Spleen (tissue), 11 donors: Measurements from ENCODE around the gene ITFG2. TPM values are rescaled to one million over a fixed set of nuclear protein-coding genes. Genes with fewer than 3 reads are reported as not detected.

Experiments used
- DNase-seq: peaks from one replicate; pipeline ENCODE4 v3.0.0-alpha.2; 2020
- H3K27ac ChIP-seq, 8 donors: fragments of 200-600 bp; sonication (generic) in 7 of 8; 1 replicate in 4 of 8; 2 replicates in 4 of 8; pipeline versions ENCODE4 v1.5.0 to v1.8.0; 2016 to 2021; ENCODE audit warnings: inconsistent platforms in 4 of 8, mild to moderate bottlenecking in 4 of 8, moderate library complexity in 1 of 8
- H3K27me3 ChIP-seq, 7 donors: fragments of 200-600 bp; sonication (generic) in 6 of 7; replicated peaks in 1 of 7; 1 replicate in 4 of 7; 2 replicates in 3 of 7; pipeline versions ENCODE4 v1.5.0 to v1.8.0; 2016 to 2021; ENCODE audit warnings: inconsistent platforms in 3 of 7, mild to moderate bottlenecking in 1 of 7
- H3K36me3 ChIP-seq, 6 donors: fragments of 200-600 bp; sonication (generic) in 5 of 6; 1 replicate in 4 of 6; 2 replicates in 2 of 6; pipeline versions ENCODE4 v1.5.0 to v1.8.0; 2016 to 2021; ENCODE audit warnings: inconsistent platforms in 2 of 6
- H3K4me1 ChIP-seq, 6 donors: fragments of 200-600 bp; sonication (generic) in 5 of 6; 1 replicate in 3 of 6; 2 replicates in 3 of 6; pipeline versions ENCODE4 v1.5.0 to v1.8.0; 2016 to 2021; ENCODE audit warnings: inconsistent platforms in 3 of 6
- H3K4me3 ChIP-seq, 8 donors: fragments of 200-600 bp; sonication (generic) in 7 of 8; 1 replicate in 4 of 8; 2 replicates in 4 of 8; pipeline versions ENCODE4 v1.5.0 to v1.8.0; 2016 to 2021; ENCODE audit warnings: inconsistent platforms in 4 of 8, mild to moderate bottlenecking in 4 of 8, moderate library complexity in 2 of 8
- H3K9me3 ChIP-seq, 8 donors: fragments of 200-600 bp; sonication (generic) in 7 of 8; 1 replicate in 4 of 8; 2 replicates in 4 of 8; pipeline versions ENCODE4 v1.5.0 to v1.8.0; 2016 to 2021; ENCODE audit warnings: inconsistent platforms in 4 of 8
- POLR2A ChIP-seq, 3 donors: fragments of 450-650 bp; IDR thresholded peaks; one replicate each; pipeline ENCODE4 v1.5.1; 2017; ENCODE audit warnings: antibody characterized with exemption in 3 of 3, mild to moderate bottlenecking in 1 of 3
- POLR2AphosphoS5 ChIP-seq, 3 donors: sonication (generic); formaldehyde crosslinking; IDR thresholded peaks; one replicate each; pipeline ENCODE4 v1.5.1; 2017; ENCODE audit warnings: antibody characterized with exemption in 3 of 3
- WGBS, 5 donors: extraction: QIAGEN DNeasy Blood & Tissue Kit in 3 of 5; methylation state at CpG; one replicate each; pipeline versions ENCODE4 v1.1.5 to v1.1.7; 2013 to 2018; 5-methylcytosine and 5-hydroxymethylcytosine counted together
- intact Hi-C: fragments of 100-400 bp; cut with DNase I; formaldehyde crosslinking; loops from one replicate; pipeline ENCODE4 v1.15.0; 2023; ENCODE audit warnings: low total_unique reads
- polyA plus RNA-seq, 3 donors: library from polyadenylated mRNA; stranded (reverse); fragments of 200-250 nt; gene quantifications; one replicate each; pipeline ENCODE4 v1.2.1, GENCODE V29; 2013
- total RNA-seq, 7 donors: library from RNA; depleted of rRNA in 3 of 7; stranded (reverse); fragments of >200 nt in 3 of 7; fragmentation: NEBNext Ultra II Directional in 4 of 7; extraction: Animal tissue kit (Norgen Biotek cat#: 25700) in 4 of 7; gene quantifications; one replicate each; pipeline versions ENCODE4 v1.1.0 to v1.2.1, GENCODE V29; 2016 to 2021
- TF ChIP-seq, protein P1 (sequence below), 11 experiments: fragments of 200-600 bp in 7 of 11; fragments of 450-650 bp in 4 of 11; sonication (generic) in 4 of 11; IDR thresholded peaks in 8 of 11; conservative IDR thresholded peaks in 3 of 11; 1 replicate in 7 of 11; 2 replicates in 4 of 11; pipeline versions ENCODE4 v1.4.0 to v1.8.0; 2016 to 2021; ENCODE audit warnings: antibody characterized with exemption in 11 of 11, inconsistent platforms in 4 of 11, mild to moderate bottlenecking in 1 of 11
- donor health status: healthy with polysubstance abuse.
- donor health status: DM: no; HTN: no; CAD: no; lungs with moderate emphysema.
- donor health status: DM: no; HTN: no; CAD: no.
- donor health status: Bipolar disorder and iron deficiency.
- donor health status: healthy.
- donor health status: DM: no; HTN: no; CAD: no.
- donor health status: DM: yes; HTN: yes; CAD: no.

Gene ITFG2
- total and polyA plus RNA-seq, 10 donors: 28.9 to 79.3 (median 49.4) TPM

DNA sequence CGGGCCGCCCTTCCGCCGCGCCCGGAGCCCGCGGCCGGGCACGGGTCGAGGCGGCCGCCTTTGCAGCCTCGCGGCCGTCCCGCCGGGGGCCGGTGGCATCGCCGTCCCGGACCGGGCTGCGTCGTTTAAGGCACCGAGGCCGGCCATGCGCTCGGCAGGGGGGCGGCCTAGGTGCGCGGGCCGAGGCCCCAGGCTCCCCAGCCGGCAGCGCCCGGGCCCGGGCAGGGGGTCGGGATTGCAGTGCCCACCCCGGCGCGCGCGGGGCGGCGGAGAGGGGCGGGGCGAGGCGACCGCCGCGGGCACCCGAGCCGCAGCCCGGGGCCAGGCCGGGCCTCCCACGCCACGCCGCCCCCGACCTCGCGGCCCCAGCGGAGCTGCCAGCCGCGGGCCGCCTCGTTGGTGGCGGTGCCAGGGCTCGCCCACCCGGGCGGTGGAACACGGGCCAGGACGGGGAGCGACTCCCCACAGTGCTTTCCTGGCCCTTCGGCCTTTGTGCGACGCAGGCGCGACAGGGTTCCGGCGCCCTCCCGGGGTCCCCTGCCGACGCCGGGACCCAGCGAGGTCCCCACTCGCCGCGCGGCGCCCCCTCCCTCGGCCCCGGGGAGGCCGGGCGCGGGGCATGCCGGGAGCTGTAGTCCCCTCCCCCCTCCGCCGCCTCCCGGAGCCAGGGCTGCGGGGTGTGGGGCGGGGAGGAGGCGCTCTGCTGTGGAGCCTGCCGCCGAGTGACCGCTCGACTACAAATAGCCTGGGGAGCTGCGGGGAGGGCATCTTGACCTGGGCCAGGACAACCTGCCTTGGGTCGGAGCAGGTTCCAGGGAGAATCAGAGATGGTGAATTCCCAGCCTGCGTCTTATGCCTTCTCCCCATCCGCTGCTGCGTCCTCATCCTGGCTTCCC lies 16.9 kb upstream of the ITFG2 start:
- Histone ChIP-seq H3K36me3 (peaks cover 9 to 37% (median 31%) of the 10 kb centered on the region in 6 donors), H3K9me3 (no peaks in the 10 kb centered on the region), H3K4me3 (peak overlapping the region; percentile 59 to 97 (median 88)), H3K27ac (peak overlapping the region; percentile 30 to 90 (median 82)), H3K4me1 (peaks cover 10 to 40% (median 24%) of the 10 kb centered on the region in 6 donors), H3K27me3 (peaks cover 0 to 13% (median 0%) of the 10 kb centered on the region in 7 donors)
- TF ChIP-seq, protein P1, sequence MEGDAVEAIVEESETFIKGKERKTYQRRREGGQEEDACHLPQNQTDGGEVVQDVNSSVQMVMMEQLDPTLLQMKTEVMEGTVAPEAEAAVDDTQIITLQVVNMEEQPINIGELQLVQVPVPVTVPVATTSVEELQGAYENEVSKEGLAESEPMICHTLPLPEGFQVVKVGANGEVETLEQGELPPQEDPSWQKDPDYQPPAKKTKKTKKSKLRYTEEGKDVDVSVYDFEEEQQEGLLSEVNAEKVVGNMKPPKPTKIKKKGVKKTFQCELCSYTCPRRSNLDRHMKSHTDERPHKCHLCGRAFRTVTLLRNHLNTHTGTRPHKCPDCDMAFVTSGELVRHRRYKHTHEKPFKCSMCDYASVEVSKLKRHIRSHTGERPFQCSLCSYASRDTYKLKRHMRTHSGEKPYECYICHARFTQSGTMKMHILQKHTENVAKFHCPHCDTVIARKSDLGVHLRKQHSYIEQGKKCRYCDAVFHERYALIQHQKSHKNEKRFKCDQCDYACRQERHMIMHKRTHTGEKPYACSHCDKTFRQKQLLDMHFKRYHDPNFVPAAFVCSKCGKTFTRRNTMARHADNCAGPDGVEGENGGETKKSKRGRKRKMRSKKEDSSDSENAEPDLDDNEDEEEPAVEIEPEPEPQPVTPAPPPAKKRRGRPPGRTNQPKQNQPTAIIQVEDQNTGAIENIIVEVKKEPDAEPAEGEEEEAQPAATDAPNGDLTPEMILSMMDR (IDR thresholded peaks at IDR 0.05 in 8 of 11, conservative IDR thresholded peaks at IDR 0.05 in 3 of 11): no peak
- TF ChIP-seq POLR2A (IDR thresholded peaks at IDR 0.05) (peak in 1 of 3 donors; percentile 29), POLR2AphosphoS5 (IDR thresholded peaks at IDR 0.05) (peak; percentile 66 to 84 (median 78))
- peak; percentile 95 for DNase-seq
- 0 to 1% (median 1%) methylated on average over 13 to 111 of the region's 111 CpGs for WGBS, 5 donors
- intact Hi-C loops: no loop called here

DNA sequence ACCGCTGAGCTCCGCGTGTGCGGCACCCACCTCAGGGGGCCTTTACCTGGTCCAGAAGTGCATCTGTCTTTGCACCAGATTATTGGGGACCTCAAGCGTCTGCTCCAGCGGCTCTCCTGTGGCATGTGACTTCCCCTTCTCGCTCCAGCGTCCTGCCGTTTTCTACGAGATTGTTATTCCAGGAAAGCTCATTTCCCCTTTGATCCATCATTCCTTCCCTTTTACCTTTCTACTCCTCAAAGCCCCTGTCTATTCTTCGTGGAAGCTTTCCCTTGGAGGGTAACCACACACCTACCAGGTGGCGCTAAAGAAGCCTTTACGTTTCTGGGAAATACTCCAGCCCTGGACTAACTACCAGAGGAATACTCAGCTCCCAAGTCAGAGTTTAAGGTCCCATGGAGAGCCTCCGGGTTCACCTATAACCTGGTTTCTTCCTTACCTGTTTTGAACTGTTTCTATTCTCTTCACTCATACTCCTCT lies 16.2 kb upstream of the ITFG2 start:
- Histone ChIP-seq H3K4me1 (peaks cover 10 to 40% (median 24%) of the 10 kb centered on the region in 6 donors), H3K4me3 (peak overlapping the region; percentile 59 to 97 (median 88)), H3K9me3 (no peaks in the 10 kb centered on the region), H3K36me3 (peaks cover 12 to 44% (median 38%) of the 10 kb centered on the region in 6 donors), H3K27me3 (peaks cover 0 to 13% (median 0%) of the 10 kb centered on the region in 7 donors), H3K27ac (peak overlapping the region in 7 of 8 donors; percentile 71 to 90 (median 83))
- no peak for TF ChIP-seq POLR2A (IDR thresholded peaks at IDR 0.05)
- TF ChIP-seq POLR2AphosphoS5 (IDR thresholded peaks at IDR 0.05): no peak
- TF ChIP-seq, protein P1 (IDR thresholded peaks at IDR 0.05 in 8 of 11, conservative IDR thresholded peaks at IDR 0.05 in 3 of 11): no peak
- WGBS, 5 donors: 3 to 7% (median 3%) methylated on average over 14 of the region's 14 CpGs
- intact Hi-C loops: no loop called here
- no peak for DNase-seq

DNA sequence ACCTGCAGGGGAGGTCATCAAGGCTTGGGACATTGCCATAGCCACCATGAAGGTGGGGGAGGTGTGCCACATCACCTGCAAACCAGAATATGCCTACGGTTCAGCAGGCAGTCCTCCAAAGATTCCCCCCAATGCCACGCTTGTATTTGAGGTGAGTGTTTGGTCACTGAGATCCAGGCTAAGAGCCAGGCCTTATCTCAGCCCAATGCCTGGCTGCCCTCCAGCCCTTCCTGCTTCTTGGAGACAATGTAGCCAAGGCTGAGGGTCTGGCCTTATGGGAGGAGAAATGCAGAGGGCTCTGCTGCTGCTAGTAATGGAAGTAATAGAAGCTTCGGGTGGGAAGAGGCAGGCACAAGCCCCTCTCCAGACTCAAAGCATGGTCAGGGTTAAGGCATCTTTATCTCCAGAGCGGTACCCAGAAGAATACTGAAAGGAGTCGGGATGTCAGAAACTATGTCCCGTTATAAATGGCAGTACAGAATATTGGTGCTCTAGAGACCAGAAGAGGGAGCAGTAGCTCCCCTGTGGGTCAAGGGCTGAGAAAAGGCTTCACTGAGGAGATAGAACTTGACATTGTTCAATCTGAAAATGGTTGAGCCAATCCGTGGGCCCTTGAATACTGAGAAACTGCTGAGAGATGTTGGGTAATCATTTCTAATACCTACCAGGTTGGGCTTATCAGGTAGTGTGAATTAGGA lies 14.6 kb upstream of the ITFG2 start:
- DNase-seq: no peak
- H3K4me1 ChIP-seq: peaks cover 10 to 40% (median 24%) of the 10 kb centered on the region in 6 donors
- peak overlapping the region in 1 of 8 donors; percentile 9 for H3K4me3 ChIP-seq
- WGBS, 5 donors: 77 to 92% (median 87%) methylated on average over 6 to 7 of the region's 7 CpGs
- intact Hi-C loops: no loop called here
- H3K9me3 ChIP-seq: no peaks in the 10 kb centered on the region
- H3K36me3 ChIP-seq: peaks cover 13 to 61% (median 55%) of the 10 kb centered on the region in 6 donors
- peaks cover 0 to 13% (median 0%) of the 10 kb centered on the region in 7 donors for H3K27me3 ChIP-seq
- TF ChIP-seq POLR2AphosphoS5 (IDR thresholded peaks at IDR 0.05): no peak
- H3K27ac ChIP-seq: peak overlapping the region in 1 of 8 donors; percentile 11

DNA sequence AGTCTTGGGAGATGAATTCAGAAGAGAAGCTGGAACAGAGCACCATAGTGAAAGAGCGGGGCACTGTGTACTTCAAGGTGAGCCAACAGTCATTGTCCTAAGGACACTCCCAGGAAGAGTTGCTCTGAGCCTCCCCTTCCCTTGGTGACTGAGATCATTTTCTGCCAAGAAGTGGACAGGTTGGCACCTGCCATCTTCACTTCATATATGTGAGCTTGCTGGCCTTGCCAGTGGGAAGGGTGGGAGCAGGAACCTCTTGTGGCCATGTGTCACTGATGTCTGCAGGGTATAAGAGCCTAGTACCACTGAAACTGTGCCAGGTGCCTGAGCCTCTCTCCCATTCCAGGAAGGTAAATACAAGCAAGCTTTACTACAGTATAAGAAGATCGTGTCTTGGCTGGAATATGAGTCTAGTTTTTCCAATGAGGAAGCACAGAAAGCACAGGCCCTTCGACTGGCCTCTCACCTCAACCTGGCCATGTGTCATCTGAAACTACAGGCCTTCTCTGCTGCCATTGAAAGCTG lies 12.4 kb upstream of the ITFG2 start:
- intact Hi-C loops: no loop called here
- DNase-seq: no peak

More for the DNA sequence above, 12.4 kb upstream of the ITFG2 start:
- H3K27ac ChIP-seq: no peak overlapping the region
- WGBS, 5 donors: 90 to 100% (median 97%) methylated on average over 3 of the region's 3 CpGs
- H3K27me3 ChIP-seq: no peaks in the 10 kb centered on the region
- no peak overlapping the region for H3K4me3 ChIP-seq
- peaks cover 10 to 49% (median 25%) of the 10 kb centered on the region in 6 donors for H3K4me1 ChIP-seq
- H3K36me3 ChIP-seq: peaks cover 13 to 83% (median 76%) of the 10 kb centered on the region in 6 donors
- TF ChIP-seq POLR2A (IDR thresholded peaks at IDR 0.05): no peak
- TF ChIP-seq POLR2AphosphoS5 (IDR thresholded peaks at IDR 0.05): no peak
- TF ChIP-seq, protein P1 (IDR thresholded peaks at IDR 0.05 in 8 of 11, conservative IDR thresholded peaks at IDR 0.05 in 3 of 11): no peak
- no peaks in the 10 kb centered on the region for H3K9me3 ChIP-seq
